ENCODE data around the gene BPI. TPM values are rescaled to one million over a fixed set of nuclear protein-coding genes. Genes with fewer than 3 reads are reported as not detected.

Gene BPI
- total and polyA plus RNA-seq, 12 donors: 0.01 to 1.6 (median 0.15) TPM; not detected in 7

DNA sequence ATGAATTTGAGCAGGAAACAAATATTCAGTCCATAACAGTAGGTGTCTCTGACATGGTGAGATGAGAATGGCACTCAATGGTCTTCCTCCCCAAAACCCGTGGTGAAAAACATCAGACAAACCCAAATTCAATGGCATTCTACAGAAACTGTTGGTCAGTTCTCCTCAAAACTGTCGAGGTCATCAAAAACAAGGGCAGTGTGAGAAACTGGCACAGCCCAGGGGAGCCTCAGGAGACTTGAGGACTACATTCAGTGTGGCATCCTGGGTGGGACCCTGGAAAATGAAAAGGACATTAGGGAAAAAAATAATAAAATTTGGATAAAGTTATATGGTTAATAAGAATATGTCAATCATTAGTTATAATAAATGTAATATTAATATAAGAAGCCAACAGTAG, 82.9 kb downstream of the BPI start:
- Histone ChIP-seq H3K4me3 (no peak overlapping the region), H3K36me3 (no peaks in the 10 kb centered on the region), H3K4me1 (no peaks in the 10 kb centered on the region), H3K27me3 (peaks cover 0 to 9% (median 0%) of the 10 kb centered on the region in 7 donors), H3K9me3 (peaks cover 0 to 6% (median 0%) of the 10 kb centered on the region in 11 donors), H3K27ac (no peak overlapping the region)
- WGBS, 2 donors: 63 to 66% methylated on average over 2 of the region's 2 CpGs
- TF ChIP-seq, protein P1, sequence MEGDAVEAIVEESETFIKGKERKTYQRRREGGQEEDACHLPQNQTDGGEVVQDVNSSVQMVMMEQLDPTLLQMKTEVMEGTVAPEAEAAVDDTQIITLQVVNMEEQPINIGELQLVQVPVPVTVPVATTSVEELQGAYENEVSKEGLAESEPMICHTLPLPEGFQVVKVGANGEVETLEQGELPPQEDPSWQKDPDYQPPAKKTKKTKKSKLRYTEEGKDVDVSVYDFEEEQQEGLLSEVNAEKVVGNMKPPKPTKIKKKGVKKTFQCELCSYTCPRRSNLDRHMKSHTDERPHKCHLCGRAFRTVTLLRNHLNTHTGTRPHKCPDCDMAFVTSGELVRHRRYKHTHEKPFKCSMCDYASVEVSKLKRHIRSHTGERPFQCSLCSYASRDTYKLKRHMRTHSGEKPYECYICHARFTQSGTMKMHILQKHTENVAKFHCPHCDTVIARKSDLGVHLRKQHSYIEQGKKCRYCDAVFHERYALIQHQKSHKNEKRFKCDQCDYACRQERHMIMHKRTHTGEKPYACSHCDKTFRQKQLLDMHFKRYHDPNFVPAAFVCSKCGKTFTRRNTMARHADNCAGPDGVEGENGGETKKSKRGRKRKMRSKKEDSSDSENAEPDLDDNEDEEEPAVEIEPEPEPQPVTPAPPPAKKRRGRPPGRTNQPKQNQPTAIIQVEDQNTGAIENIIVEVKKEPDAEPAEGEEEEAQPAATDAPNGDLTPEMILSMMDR (IDR thresholded peaks at IDR 0.05): no peak
- ATAC-seq (no peak), DNase-seq (no peak)
- intact Hi-C loops (cut with DNase I): no loop called here

Other genes starting within 250 kb of the BPI start
- 100 to 1,000 TPM; 279 to 993 (median 472) TPM for gene TGM2, start 138.9 kb upstream of the BPI start, total RNA-seq
- 100 to 1,000 TPM; 146 to 475 TPM for gene TGM2, start 138.9 kb upstream of the BPI start, polyA plus RNA-seq
- 1 to 10 TPM; 2.7 to 7.7 (median 5.2) TPM for gene KIAA1755, start 43.4 kb upstream of the BPI start, total RNA-seq
- 1 to 10 TPM; 2.9 to 6.2 TPM for gene KIAA1755, start 43.4 kb upstream of the BPI start, polyA plus RNA-seq
- gene LBP, start 42.3 kb downstream of the BPI start, total RNA-seq: 1 to 10 TPM in 1 of 10 donors, under 1 TPM in 4, not detected in 5; 0.17 to 3.5 (median 0.23) TPM
- 1 to 10 TPM in 1 of 2 donors, under 1 TPM in 1; 0.37 to 1.3 TPM for gene LBP, start 42.3 kb downstream of the BPI start, polyA plus RNA-seq
- 10 to 100 TPM in 2 of 10 donors, 1 to 10 TPM in 8; 4.2 to 25.9 (median 6.3) TPM for gene SNHG17, start 131.2 kb downstream of the BPI start, total RNA-seq
- gene SNHG17, start 131.2 kb downstream of the BPI start, polyA plus RNA-seq: 10 to 100 TPM; 12.3 to 22.9 TPM
- 10 to 100 TPM; 21.6 to 28.2 (median 26.5) TPM for gene RALGAPB, start 168.7 kb downstream of the BPI start, total RNA-seq
- 1 to 10 TPM; 8.4 to 9.1 TPM for gene RALGAPB, start 168.7 kb downstream of the BPI start, polyA plus RNA-seq